Dendritic cell treated with granulocyte-macrophage colony-stimulating factor and Interleukin-4, amounts not matched to agents 40 ng/mL and 50 ng/mL, for 4 days (primary cell): Measurements from ENCODE around the gene CALHM6.
"Not testable (repeated sequence)": the region's sequence is repeated elsewhere in the genome, so short reads cannot be mapped to it uniquely, and the experiment has no call there.

Source experiments
- H3K27ac Mint-ChIP-seq: one replicate; pipeline ENCODE4 v1.8.0; 2022; ENCODE audit warnings: mild to moderate bottlenecking, mixed read lengths
- H3K27me3 Mint-ChIP-seq: one replicate; pipeline ENCODE4 v1.8.0; 2022; ENCODE audit warnings: mild to moderate bottlenecking, mixed read lengths
- H3K36me3 Mint-ChIP-seq: one replicate; pipeline ENCODE4 v1.8.0; 2022; ENCODE audit warnings: low read depth, mixed read lengths
- H3K4me1 Mint-ChIP-seq: one replicate; pipeline ENCODE4 v1.8.0; 2022; ENCODE audit warnings: low read depth, mixed read lengths
- H3K4me3 Mint-ChIP-seq: one replicate; pipeline ENCODE4 v1.8.0; 2022; ENCODE audit warnings: mild to moderate bottlenecking, moderate library complexity, mixed read lengths
- H3K9me3 Mint-ChIP-seq: one replicate; pipeline ENCODE4 v1.8.0; 2022; ENCODE audit warnings: mixed read lengths
- intact Hi-C: fragments of 100-400 bp; cut with micrococcal nuclease; formaldehyde crosslinking; loops from one replicate; pipeline ENCODE4 v1.15.0; 2022

The CALHM6 gene

DNA sequence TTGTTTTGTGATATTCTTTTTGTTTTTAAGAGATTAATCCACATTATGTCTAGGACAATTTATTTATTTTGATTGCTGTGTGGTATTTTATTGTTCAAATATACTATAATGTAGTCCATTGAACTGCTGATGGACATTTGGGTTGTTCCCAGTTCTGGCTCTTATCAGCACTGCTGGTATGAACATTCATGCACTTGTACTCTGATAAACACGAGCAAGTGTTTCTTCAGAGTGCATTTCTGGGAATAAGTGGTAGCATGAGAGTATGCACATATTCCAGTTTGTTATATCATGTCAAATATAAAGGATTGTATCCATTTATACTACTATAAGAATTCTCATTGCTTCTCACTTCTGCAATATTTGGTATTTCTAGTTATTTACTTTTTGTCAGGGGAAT, 7.1 kb downstream of the CALHM6 start:
- no peaks in the 10 kb centered on the region for H3K27me3 Mint-ChIP-seq
- H3K9me3 Mint-ChIP-seq, result no peaks in the 10 kb centered on the region
- no peak overlapping the region for H3K4me3 Mint-ChIP-seq

DNA sequence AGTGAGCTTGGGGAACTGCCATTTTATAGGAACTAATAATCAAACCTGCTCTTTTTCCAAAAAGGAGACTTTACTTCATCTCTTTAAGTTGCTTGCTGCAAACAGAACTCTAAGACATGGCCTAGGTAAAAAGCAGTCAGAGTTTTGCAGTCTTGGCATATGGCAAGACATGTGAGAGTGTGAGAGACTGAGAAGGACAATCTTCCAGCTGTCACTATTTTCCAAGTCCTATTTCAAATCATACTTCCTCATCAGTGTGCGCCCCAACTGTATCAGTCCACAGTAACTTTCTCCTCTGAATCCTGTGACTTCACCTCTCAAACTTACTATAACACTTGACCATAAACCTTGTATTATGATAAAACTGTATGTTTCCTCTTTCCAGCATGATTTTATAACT, 10.4 kb downstream of the CALHM6 start:
- H3K27me3 Mint-ChIP-seq, result no peaks in the 10 kb centered on the region
- no peak overlapping the region for H3K4me3 Mint-ChIP-seq
- peaks cover 62% of the 10 kb centered on the region for H3K4me1 Mint-ChIP-seq
- H3K36me3 Mint-ChIP-seq, result no peaks in the 10 kb centered on the region
- intact Hi-C loops, result no loop called here
- peak overlapping the region; percentile 71 for H3K27ac Mint-ChIP-seq
- peaks cover 1% of the 10 kb centered on the region for H3K9me3 Mint-ChIP-seq

More for the DNA sequence above, 7.1 kb downstream of the CALHM6 start:
- H3K27ac Mint-ChIP-seq, result peak overlapping the region; percentile 45
- intact Hi-C loops, result no loop called here
- H3K4me1 Mint-ChIP-seq, result peaks cover 52% of the 10 kb centered on the region
- H3K36me3 Mint-ChIP-seq, result no peaks in the 10 kb centered on the region

DNA sequence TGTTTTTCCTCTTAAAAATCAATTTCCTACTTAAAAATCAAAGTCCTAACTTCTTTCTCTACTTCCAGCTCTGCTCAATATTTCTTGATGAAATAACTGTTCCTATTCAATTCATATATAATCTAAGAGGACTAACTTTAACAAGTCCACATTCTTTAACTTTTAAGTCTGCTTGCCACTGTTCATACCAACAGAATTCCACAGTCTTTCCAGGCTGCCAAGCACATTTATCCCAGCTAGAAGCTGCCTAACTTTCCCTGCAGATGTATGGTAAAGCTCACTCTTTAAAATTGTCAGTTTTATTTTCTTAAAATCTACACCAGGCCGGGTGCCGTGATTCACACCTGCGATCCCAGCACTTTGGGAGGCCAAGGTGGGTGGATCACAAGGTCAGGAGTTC, 11.5 kb downstream of the CALHM6 start:
- peaks cover 59% of the 10 kb centered on the region for H3K4me1 Mint-ChIP-seq
- H3K36me3 Mint-ChIP-seq, result no peaks in the 10 kb centered on the region
- no peak overlapping the region for H3K4me3 Mint-ChIP-seq
- no peaks in the 10 kb centered on the region for H3K27me3 Mint-ChIP-seq
- peak overlapping the region; percentile 67 for H3K27ac Mint-ChIP-seq
- H3K9me3 Mint-ChIP-seq, result peaks cover 10% of the 10 kb centered on the region
- intact Hi-C loops, result no loop called here

DNA sequence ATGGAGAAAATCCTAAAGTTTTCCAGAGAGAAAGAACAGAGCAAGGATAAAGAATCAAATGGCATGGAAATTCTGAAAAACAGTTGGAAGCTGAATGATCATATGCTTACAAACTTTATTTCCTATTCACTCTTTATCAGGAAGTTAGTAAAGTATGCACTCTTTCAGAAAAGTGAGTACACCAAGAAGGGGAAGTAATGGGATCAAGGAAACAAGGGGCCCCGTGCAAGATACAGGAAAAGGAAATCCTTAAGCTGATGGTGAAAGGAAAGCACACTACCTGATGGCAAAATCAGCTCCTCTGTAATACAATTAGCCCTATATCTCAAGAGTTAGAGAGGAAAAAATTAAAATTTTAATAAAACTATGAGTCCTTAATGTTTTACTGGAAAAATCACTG, 14.0 kb downstream of the CALHM6 start:
- no peaks in the 10 kb centered on the region for H3K36me3 Mint-ChIP-seq
- H3K4me3 Mint-ChIP-seq, result no peak overlapping the region
- peak overlapping the region; percentile 86 for H3K27ac Mint-ChIP-seq
- H3K27me3 Mint-ChIP-seq, result no peaks in the 10 kb centered on the region
- peaks cover 60% of the 10 kb centered on the region for H3K4me1 Mint-ChIP-seq
- H3K9me3 Mint-ChIP-seq, result peaks cover 10% of the 10 kb centered on the region
- intact Hi-C loops, result no loop called here

DNA sequence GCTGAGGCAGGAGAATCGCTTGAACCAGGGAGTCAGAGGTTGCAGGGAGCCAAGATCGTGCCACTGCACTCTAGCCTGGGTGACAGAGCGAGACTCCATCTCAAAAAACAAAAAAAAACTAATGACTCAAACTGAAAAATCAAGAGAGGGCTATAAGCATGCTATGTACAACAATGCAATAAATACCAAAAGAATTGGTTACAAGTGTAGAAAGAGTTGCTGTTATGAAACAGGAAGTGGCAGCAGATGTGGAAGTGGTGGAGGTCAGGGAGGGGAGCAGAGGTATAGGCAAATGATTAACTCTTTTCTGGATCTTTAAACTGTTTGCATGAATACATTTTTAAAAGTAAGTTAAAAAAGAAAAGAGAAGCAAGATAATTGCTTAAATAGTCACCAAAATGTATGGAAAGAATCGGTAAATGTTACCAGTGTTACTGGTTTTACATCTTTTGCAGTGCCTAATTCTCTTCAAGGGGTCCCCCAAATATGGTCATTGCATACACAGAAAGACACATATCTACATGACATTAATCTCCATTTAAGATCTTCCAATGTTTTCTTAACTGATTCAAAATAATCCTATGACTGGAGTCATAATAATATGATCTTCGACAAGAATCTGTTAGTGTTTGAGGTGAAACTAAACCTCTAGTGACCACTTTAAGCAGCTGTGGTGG, 15.0 kb downstream of the CALHM6 start:
- Mint-ChIP-seq H3K27me3 (no peaks in the 10 kb centered on the region), H3K36me3 (no peaks in the 10 kb centered on the region), H3K4me1 (peaks cover 59% of the 10 kb centered on the region), H3K9me3 (peaks cover 10% of the 10 kb centered on the region), H3K4me3 (peak overlapping the region; percentile 51), H3K27ac (peak overlapping the region; percentile 86)
- intact Hi-C loops, result no loop called here

DNA sequence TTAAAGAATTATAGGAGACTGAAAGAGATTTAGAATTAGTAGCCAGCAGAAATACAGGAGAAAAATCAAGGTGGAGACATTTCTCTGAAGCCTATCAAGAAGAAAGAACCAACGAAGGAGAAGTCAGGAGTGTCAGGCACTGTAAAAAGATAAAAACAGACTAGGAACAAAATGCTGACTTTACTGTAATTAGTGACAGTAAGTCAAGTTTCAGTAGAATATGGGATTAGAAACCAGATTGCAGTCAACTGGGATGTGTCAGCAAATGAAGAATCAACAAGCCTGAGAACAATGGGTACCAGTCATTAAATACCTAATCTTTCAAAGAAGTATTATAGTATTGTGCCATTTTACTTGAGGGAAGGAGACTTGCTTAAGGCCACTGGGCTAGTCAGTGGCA, 21.6 kb downstream of the CALHM6 start:
- intact Hi-C loops, result no loop called here
- H3K27ac Mint-ChIP-seq, result no peak overlapping the region
- H3K4me1 Mint-ChIP-seq, result peaks cover 30% of the 10 kb centered on the region
- H3K36me3 Mint-ChIP-seq, result no peaks in the 10 kb centered on the region
- H3K9me3 Mint-ChIP-seq, result no peaks in the 10 kb centered on the region
- H3K27me3 Mint-ChIP-seq, result no peaks in the 10 kb centered on the region
- H3K4me3 Mint-ChIP-seq, result no peak overlapping the region

DNA sequence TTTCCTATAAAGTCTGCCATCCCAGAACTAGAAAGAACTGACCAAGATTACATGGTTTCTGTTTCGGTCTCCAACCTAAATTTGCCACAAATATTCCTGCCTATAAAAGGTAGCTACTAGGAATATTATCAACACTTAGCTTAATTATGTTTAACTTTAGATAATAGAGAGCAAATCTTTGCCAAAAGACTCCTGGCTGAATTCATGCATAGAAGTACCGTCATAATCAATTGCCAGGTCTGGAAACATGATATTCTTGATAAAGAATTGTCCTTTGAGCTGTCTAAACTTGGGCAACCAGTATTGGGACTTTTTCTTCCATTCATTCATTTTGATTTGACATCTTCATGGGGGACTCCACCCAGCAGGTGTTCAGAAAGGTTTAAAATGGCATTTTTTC, 22.4 kb downstream of the CALHM6 start:
- Mint-ChIP-seq H3K27me3 (no peaks in the 10 kb centered on the region), H3K36me3 (no peaks in the 10 kb centered on the region), H3K4me1 (peaks cover 28% of the 10 kb centered on the region), H3K4me3 (no peak overlapping the region), H3K27ac (no peak overlapping the region), H3K9me3 (no peaks in the 10 kb centered on the region)
- intact Hi-C loops, result no loop called here

DNA sequence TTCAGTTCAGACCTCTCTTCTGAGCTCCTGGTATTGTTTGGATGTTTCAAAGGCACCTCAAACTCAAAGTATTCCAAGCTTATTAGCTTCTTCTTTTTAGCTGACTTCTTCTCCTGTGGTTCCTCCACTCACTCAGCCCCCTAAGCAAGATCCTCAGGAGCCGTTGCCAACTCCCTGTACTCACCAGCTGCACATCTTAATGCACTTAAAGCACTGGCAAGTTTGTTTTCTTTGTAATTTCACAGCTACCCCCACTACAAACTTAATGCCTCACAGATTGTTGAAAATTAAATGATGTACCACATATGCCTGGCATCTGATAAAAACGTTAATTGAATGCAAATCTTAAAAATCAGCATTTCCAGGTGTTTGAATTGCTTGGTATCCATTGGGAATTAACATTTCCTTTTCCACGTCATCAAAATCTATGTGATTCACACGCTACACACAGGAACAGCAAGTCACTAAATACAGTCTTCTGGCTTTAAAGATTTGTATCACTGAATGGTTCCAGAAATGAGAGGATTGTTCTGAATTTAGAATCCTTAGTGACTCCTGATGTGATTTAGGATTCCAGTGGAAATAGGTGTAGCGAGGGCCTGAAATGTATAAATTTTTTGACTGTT, 24.5 kb downstream of the CALHM6 start:
- H3K4me1 Mint-ChIP-seq, result peaks cover 23% of the 10 kb centered on the region
- H3K9me3 Mint-ChIP-seq, result peaks cover 7% of the 10 kb centered on the region
- H3K36me3 Mint-ChIP-seq, result no peaks in the 10 kb centered on the region
- intact Hi-C loops, result no loop called here
- peak overlapping the region; percentile 5 for H3K27ac Mint-ChIP-seq
- no peak overlapping the region for H3K4me3 Mint-ChIP-seq
- H3K27me3 Mint-ChIP-seq, result no peaks in the 10 kb centered on the region

DNA sequence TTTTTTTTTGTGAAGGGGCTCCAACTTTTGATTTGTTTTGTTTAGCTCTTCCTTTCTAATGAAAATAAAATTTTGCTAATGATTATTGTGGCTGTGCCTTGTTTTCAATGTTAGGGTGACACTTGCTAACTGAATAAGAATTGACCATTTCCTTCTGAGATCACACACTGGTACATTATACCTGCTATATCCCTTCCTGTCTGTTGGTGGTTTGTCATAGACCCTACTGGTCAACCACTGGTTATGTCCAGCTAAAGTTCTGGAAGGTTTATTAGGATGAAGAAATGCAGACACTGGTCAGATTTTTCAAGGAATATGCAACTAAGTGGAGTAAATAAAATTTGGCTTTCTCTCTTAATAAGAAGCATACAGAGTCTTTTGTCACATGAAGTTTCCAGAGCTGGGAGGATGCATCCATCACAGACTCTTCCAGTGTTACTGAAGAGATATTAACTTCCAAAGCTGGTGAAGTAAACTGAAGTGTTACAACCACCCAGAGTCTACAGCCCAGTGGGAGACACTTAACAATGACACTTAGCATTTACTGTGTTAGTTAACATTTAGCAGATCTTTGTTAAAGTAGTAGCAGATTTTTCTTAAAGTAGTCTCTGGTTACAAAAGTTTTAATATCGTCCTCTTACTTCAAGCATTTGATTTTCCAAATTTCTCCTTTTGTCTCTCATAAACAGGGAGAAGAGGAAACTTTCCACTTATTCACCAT, 30.6 kb downstream of the CALHM6 start:
- intact Hi-C loops, result no loop called here
- H3K9me3 Mint-ChIP-seq, result peaks cover 15% of the 10 kb centered on the region

DNA sequence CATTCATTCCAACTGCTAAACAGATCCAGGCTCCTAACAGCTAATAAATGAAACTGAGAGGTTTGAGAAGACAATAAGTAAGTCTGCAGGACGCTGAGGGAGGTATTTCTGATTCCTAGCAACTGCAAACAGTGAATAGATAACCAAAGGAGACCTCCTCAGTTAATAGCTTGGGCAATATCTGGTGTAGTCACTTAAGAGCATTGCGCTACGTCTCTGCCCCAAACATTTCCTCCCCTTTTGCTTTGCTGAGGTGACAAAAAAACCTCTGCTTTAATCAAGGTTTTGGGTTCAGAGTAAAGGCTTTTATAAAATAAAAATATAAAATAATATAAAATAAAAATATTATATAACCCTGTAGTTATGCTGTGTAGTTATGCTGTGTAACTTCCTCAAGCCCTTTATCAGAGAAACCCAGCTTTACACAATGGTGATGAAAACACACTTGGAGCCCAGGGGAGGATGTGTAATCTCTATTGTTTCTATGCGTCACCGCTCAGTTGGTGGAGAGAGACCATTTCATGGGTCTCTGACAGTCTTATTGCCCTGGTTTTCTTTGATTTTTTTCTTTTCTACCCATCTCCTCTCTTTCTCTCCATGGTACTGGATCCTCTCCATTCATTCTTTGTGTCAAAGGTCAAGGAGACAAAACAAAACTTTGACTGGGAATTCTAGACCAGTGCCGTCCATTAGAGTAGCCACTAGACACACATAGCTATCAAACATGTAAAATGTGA, 31.3 kb downstream of the CALHM6 start:
- H3K27me3 Mint-ChIP-seq, result no peaks in the 10 kb centered on the region
- H3K4me1 Mint-ChIP-seq, result no peaks in the 10 kb centered on the region
- H3K4me3 Mint-ChIP-seq, result no peak overlapping the region
- H3K9me3 Mint-ChIP-seq, result peaks cover 15% of the 10 kb centered on the region
- intact Hi-C loops, result no loop called here
- no peak overlapping the region for H3K27ac Mint-ChIP-seq
- H3K36me3 Mint-ChIP-seq, result no peaks in the 10 kb centered on the region

More for the DNA sequence above, 30.6 kb downstream of the CALHM6 start:
- no peaks in the 10 kb centered on the region for H3K36me3 Mint-ChIP-seq
- no peak overlapping the region for H3K4me3 Mint-ChIP-seq
- no peak overlapping the region for H3K27ac Mint-ChIP-seq
- H3K4me1 Mint-ChIP-seq, result peaks cover 3% of the 10 kb centered on the region
- H3K27me3 Mint-ChIP-seq, result no peaks in the 10 kb centered on the region

DNA sequence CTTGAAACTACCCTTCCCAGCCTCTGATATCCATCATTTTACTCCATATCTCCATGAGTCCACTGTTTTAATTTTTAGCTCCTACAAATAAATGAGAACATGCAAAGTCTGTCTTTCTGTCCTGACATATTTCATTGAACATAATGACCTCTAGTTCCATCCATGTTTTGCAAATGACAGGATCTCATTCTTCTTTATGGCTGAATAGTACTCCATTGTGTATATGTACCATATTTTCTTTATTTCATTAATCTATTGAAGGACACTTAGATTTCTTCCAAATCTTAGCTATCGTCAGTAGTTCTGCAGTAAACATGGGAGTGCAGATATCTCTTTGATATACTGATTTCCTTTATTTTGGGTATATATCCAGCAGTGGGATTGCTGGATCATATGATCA, 34.0 kb downstream of the CALHM6 start:
- H3K27ac Mint-ChIP-seq, intact Hi-C loops: not testable (repeated sequence)

DNA sequence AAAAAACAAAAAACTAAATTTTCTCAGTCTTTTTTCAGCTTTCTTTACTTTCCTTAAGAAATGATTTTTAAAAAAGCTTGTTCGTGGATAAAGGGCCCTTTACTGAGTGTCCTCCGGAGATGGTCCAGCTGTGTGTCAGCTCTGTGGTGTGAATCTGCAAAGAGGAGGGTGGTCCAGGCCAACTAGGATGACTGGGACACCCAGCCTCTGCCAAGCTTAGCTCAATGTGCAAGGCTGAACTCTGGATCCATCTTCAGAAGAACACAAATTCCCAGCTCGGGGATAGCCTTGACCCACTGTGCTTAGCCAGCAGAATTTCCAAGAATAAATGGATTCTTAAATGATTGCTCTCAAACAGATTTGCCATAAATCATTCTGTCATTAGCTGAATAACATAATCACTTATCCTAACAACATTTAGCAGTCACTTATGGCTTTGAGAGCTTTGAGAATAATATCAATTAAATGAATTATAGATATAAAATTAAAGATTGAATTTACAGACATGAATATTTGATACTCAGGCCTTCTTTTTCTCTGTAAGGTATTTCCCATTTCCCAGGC, 36.0 kb downstream of the CALHM6 start:
- intact Hi-C loops, result no loop called here
- H3K4me1 Mint-ChIP-seq, result peaks cover 16% of the 10 kb centered on the region
- no peaks in the 10 kb centered on the region for H3K27me3 Mint-ChIP-seq
- H3K27ac Mint-ChIP-seq, result no peak overlapping the region
- H3K36me3 Mint-ChIP-seq, result peaks cover 2% of the 10 kb centered on the region
- no peak overlapping the region for H3K4me3 Mint-ChIP-seq
- H3K9me3 Mint-ChIP-seq, result peaks cover 11% of the 10 kb centered on the region

More for the DNA sequence above, 34.0 kb downstream of the CALHM6 start:
- not testable (repeated sequence) for H3K4me3 Mint-ChIP-seq, H3K27me3 Mint-ChIP-seq, H3K4me1 Mint-ChIP-seq, H3K36me3 Mint-ChIP-seq
- H3K9me3 Mint-ChIP-seq, result peaks cover 13% of the 10 kb centered on the region

DNA sequence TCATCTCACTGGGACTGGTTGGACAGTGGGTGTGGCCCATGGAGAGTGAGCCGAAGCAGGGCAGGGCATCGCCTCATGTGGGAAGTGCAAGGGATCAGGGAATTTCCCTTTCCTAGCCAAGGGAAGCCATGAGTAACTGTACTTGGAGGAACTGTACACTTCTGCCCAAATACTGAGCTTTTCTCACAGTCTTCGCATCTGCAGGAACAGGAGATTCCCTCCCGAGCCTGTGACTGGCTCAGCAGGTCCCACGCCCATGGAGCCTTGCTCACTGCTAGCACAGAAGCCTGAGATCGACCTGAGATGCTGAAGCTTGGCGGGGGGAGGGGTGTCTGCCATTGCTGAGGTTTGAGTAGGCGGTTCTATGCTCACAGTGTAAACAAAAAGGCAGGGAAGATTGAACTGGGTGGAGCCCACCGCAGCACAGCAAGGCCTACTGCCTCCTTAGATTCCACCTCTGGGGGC, 39.8 kb downstream of the CALHM6 start:
- Mint-ChIP-seq H3K27ac (peak overlapping the region; percentile 63), H3K36me3 (peaks cover 8% of the 10 kb centered on the region), H3K4me1 (peaks cover 22% of the 10 kb centered on the region), H3K27me3 (peaks cover 3% of the 10 kb centered on the region), H3K4me3 (peak overlapping the region; percentile 44), H3K9me3 (peaks cover 12% of the 10 kb centered on the region)
- intact Hi-C loops, result no loop called here
